Keratinocyte (primary cell): Measurements from ENCODE around the gene ZNF578.

Experiments used
- CTCF ChIP-seq, 3 experiments: IDR thresholded peaks in 1 of 3; conservative IDR thresholded peaks in 1 of 3; optimal IDR thresholded peaks in 1 of 3; 2 replicates in 2 of 3; 3 replicates in 1 of 3; pipeline versions ENCODE3 to v1.5.1; 2011; ENCODE audit warnings: low read length in 3 of 3, mild to moderate bottlenecking in 3 of 3, moderate library complexity in 2 of 3, control low read depth in 1 of 3, inconsistent platforms in 1 of 3; ENCODE audit not compliant: insufficient read depth in 2 of 3; ENCODE audit errors: extremely low read depth in 1 of 3
- EZH2 ChIP-seq: IDR thresholded peaks from one replicate; pipeline ENCODE4 v1.6.1; 2012; ENCODE audit warnings: inconsistent platforms, mild to moderate bottlenecking, low read length, moderate library complexity

GRCh38 chr19:52507266-52507665 is 53.9 kb downstream of the ZNF578 start:
- TF ChIP-seq CTCF (optimal IDR thresholded peaks at IDR 0.05 in 1 of 3, IDR thresholded peaks at IDR 0.05 in 1 of 3, conservative IDR thresholded peaks at IDR 0.05 in 1 of 3; ENCODE audit: extremely low read depth in 1 of 3, insufficient read depth in 2 of 3, low read length in 3 of 3): no peak
- no peak for TF ChIP-seq EZH2
